ENCODE measurements around the gene MRPL16.

- no peak for TF ChIP-seq REST (IDR thresholded peaks at IDR 0.05; ENCODE audit: low read depth)
- TF ChIP-seq CEBPB (IDR thresholded peaks at IDR 0.05) = no peak
- no peak for TF ChIP-seq EP300 (IDR thresholded peaks at IDR 0.05; ENCODE audit: borderline replicate concordance)
- no peak for TF ChIP-seq CREB1 (IDR thresholded peaks at IDR 0.05; ENCODE audit: low read depth)
- TF ChIP-seq YY1 (IDR thresholded peaks at IDR 0.05; ENCODE audit: low read depth) = no peak
Observed at GRCh38 chr11:59778122-59778521, 32.5 kb downstream of the MRPL16 start.

Measured in Ishikawa (cell line).